Eye (tissue), 1 donor: ENCODE data around the gene ACTR1B.
"Not testable (repeated sequence)": the region's sequence is repeated elsewhere in the genome, so short reads cannot be mapped to it uniquely, and the experiment has no call there.

Source experiments
- DNase-seq: peaks from one replicate; pipeline ENCODE4 v3.0.0-alpha.2; 2015

The ACTR1B gene

GRCh38 chr2:97608745-97609144 is 55.1 kb downstream of the ACTR1B start:
- DNase-seq = not testable (repeated sequence)
